Nephron (organoid): ENCODE measurements around the gene PCCA.

Source experiments
- H3K27ac Mint-ChIP-seq, 3 experiments: 2 replicates each; pipeline ENCODE4 v1.8.0; 2020; ENCODE audit warnings: mixed read lengths in 3 of 3, mild to moderate bottlenecking in 2 of 3, moderate library complexity in 1 of 3
- H3K27me3 Mint-ChIP-seq: 2 replicates; pipeline ENCODE4 v1.8.0; 2021; ENCODE audit warnings: low read depth, mild to moderate bottlenecking, moderate library complexity, mixed read lengths
- H3K36me3 Mint-ChIP-seq: 2 replicates; pipeline ENCODE4 v1.8.0; 2020; ENCODE audit warnings: low read depth, mixed read lengths
- H3K4me1 Mint-ChIP-seq: 2 replicates; pipeline ENCODE4 v1.8.0; 2020; ENCODE audit warnings: mixed read lengths
- H3K4me3 Mint-ChIP-seq, 3 experiments: 2 replicates each; pipeline ENCODE4 v1.8.0; 2020; ENCODE audit warnings: mild to moderate bottlenecking in 3 of 3, mixed read lengths in 3 of 3, moderate library complexity in 2 of 3
- H3K9me3 Mint-ChIP-seq: 2 replicates; pipeline ENCODE4 v1.8.0; 2020; ENCODE audit warnings: mixed read lengths
- TF ChIP-seq, protein P1 (sequence below), 3 experiments: fragments of 200-600 bp; sonication (generic); IDR thresholded peaks; one replicate each; pipeline ENCODE4 v1.5.0; 2021; ENCODE audit warnings: antibody characterized with exemption in 3 of 3; ENCODE audit not compliant: unreplicated experiment in 3 of 3

The PCCA gene

DNA sequence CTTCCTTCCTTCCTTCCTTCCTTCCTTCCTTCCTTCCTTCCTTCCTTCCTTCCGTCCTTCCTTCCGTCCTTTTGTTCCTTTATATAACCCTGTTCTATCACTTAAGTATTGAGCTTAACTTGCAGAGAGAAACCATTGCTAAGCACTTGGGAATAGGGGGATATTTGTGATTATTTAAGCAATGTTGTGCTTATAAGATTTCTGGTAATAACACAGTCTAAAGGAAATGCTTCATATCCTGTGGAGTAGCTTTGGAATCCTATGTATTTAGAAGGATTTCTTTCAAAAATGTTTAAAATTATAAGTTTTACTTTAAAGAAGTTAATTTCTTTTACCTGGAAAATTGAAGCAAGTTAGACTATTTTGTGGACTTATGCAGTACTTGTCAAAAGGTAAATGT lies 209.8 kb downstream of the PCCA start:
- Mint-ChIP-seq H3K36me3 (peaks cover 3% of the 10 kb centered on the region), H3K4me1 (peaks cover 11% of the 10 kb centered on the region), H3K27ac (no peak overlapping the region), H3K27me3 (no peaks in the 10 kb centered on the region), H3K9me3 (no peaks in the 10 kb centered on the region), H3K4me3 (no peak overlapping the region)
- TF ChIP-seq, protein P1, sequence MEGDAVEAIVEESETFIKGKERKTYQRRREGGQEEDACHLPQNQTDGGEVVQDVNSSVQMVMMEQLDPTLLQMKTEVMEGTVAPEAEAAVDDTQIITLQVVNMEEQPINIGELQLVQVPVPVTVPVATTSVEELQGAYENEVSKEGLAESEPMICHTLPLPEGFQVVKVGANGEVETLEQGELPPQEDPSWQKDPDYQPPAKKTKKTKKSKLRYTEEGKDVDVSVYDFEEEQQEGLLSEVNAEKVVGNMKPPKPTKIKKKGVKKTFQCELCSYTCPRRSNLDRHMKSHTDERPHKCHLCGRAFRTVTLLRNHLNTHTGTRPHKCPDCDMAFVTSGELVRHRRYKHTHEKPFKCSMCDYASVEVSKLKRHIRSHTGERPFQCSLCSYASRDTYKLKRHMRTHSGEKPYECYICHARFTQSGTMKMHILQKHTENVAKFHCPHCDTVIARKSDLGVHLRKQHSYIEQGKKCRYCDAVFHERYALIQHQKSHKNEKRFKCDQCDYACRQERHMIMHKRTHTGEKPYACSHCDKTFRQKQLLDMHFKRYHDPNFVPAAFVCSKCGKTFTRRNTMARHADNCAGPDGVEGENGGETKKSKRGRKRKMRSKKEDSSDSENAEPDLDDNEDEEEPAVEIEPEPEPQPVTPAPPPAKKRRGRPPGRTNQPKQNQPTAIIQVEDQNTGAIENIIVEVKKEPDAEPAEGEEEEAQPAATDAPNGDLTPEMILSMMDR (IDR thresholded peaks at IDR 0.05; ENCODE audit: unreplicated experiment in 3 of 3) = no peak

DNA sequence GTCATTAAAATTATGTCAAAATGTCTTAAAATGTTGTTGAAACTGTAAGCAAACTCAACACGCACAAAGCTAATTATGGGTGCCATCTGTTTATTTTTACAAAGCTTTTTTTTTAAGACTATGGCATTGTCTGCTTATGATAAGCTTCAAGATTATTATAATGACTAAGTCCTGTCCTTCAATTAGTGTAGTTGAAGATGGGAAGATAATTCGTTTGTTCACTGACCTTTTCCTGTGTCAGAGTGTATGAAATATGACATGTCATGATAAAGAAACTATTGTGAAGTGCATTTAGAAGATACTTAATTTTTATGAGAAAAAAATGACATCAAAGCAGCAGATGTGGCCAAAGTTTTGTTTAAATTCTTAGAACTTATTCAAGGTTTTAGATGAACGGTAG lies 211.3 kb downstream of the PCCA start:
- Mint-ChIP-seq H3K27ac (no peak overlapping the region), H3K4me3 (no peak overlapping the region), H3K9me3 (no peaks in the 10 kb centered on the region), H3K4me1 (peaks cover 11% of the 10 kb centered on the region), H3K36me3 (peaks cover 3% of the 10 kb centered on the region), H3K27me3 (no peaks in the 10 kb centered on the region)
- TF ChIP-seq, protein P1 (IDR thresholded peaks at IDR 0.05; ENCODE audit: unreplicated experiment in 3 of 3) = no peak

DNA sequence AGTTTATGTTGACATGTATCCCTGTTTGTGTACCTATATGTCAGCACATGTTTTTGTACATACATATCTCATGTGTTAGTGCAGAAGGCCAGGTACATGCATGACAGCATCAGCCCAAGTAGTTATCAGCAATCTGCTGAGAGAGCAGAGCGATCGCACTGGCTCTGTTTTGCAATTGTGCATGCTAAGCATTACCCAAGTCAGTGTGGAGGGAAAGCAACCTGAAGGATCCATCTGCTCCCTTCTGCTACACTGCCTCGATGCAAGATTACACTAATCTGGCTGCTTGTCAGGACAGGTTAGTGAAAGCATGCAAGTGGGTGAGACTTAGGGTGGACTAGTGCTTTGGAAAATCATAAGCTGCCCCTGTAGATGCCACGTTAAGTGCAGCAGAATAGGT lies 211.8 kb downstream of the PCCA start:
- Mint-ChIP-seq H3K36me3 (peaks cover 3% of the 10 kb centered on the region), H3K4me3 (no peak overlapping the region), H3K27me3 (no peaks in the 10 kb centered on the region), H3K4me1 (peaks cover 11% of the 10 kb centered on the region), H3K27ac (no peak overlapping the region), H3K9me3 (no peaks in the 10 kb centered on the region)
- TF ChIP-seq, protein P1 (IDR thresholded peaks at IDR 0.05; ENCODE audit: unreplicated experiment in 3 of 3) = no peak

DNA sequence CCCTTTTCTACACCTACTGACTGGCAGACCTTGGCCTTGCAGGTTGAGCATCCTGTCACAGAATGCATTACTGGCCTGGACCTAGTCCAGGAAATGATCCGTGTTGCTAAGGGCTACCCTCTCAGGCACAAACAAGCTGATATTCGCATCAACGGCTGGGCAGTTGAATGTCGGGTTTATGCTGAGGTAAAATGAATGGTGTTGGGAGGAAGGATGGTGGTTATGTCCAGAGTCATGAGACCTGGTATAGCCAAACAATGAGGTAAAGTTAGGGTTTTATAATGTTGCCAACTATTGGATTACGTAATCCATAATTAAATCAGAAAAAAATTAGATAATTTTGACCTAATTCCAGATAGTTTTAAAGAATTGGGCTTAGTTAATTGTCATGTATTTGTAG lies 212.5 kb downstream of the PCCA start:
- Mint-ChIP-seq H3K4me3 (no peak overlapping the region), H3K27me3 (no peaks in the 10 kb centered on the region), H3K27ac (no peak overlapping the region), H3K36me3 (peaks cover 3% of the 10 kb centered on the region), H3K9me3 (no peaks in the 10 kb centered on the region), H3K4me1 (peaks cover 11% of the 10 kb centered on the region)
- TF ChIP-seq, protein P1 (IDR thresholded peaks at IDR 0.05; ENCODE audit: unreplicated experiment in 3 of 3) = no peak

DNA sequence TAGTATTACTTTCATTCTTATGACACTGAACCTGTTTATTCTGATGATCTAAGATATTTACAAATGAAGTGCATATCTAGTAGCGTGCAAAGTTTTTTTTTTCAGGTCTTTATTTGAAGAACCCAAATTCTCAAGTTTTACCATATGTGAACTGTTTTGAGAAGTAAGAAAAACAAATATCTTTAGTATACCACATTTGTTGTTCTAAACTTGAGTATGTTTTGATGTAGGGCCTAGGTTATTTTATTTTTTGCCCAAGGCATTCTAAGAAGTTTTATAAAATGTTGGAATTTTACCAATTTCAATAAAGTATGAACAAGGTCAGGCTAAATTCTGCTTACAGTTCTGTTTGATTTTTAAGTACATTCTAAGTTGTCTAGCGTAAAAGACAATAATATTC lies 213.5 kb downstream of the PCCA start:
- TF ChIP-seq, protein P1 (IDR thresholded peaks at IDR 0.05; ENCODE audit: unreplicated experiment in 3 of 3) = no peak
- Mint-ChIP-seq H3K36me3 (peaks cover 7% of the 10 kb centered on the region), H3K4me1 (peaks cover 4% of the 10 kb centered on the region)

DNA sequence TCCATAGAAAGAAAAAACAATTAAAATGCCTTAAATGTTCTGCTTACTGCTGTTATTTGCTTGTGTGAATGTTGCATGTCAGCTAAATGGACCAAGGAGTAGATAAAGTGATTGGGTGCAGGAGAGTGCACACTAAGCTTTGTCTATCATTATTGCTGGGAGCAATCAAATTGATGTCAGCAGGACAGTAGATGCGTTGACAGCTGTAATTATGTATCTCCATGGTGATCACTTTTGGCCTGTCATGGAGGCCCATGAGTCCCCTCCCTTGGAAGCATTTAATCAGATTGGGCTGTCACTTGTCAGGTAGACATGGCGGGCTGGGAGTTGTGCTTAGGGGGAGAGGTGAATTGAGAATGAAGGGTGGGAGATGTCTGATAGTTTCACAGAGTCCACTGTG lies 215.3 kb downstream of the PCCA start:
- Mint-ChIP-seq H3K4me1 (no peaks in the 10 kb centered on the region), H3K27me3 (no peaks in the 10 kb centered on the region), H3K9me3 (no peaks in the 10 kb centered on the region), H3K36me3 (peaks cover 6% of the 10 kb centered on the region), H3K27ac (peak overlapping the region in 1 of 3 experiments; percentile 15), H3K4me3 (no peak overlapping the region)
- TF ChIP-seq, protein P1 (IDR thresholded peaks at IDR 0.05; ENCODE audit: unreplicated experiment in 3 of 3) = no peak

More for the DNA sequence above, 213.5 kb downstream of the PCCA start:
- H3K4me3 Mint-ChIP-seq = no peak overlapping the region
- no peak overlapping the region for H3K27ac Mint-ChIP-seq
- no peaks in the 10 kb centered on the region for H3K27me3 Mint-ChIP-seq
- no peaks in the 10 kb centered on the region for H3K9me3 Mint-ChIP-seq
